Endometrial microvascular endothelial cells (primary cell): ENCODE measurements around the gene CETN2. TPM values are rescaled to one million over a fixed set of nuclear protein-coding genes. Genes with fewer than 3 reads are reported as not detected.

ENCODE experiments used
- total RNA-seq: library from RNA; depleted of rRNA; stranded (reverse); fragments of >200 nt; gene quantifications from one replicate; pipeline ENCODE4 v1.2.3, GENCODE V29; 2015; ENCODE audit errors: inconsistent ontology term

Gene CETN2
- total RNA-seq, 1 donor from 2014 or later, result 23.4 TPM

Other genes starting within 250 kb of the CETN2 start
- gene GABRQ, start 192.9 kb downstream of the CETN2 start, total RNA-seq, result not detected
- gene MAGEA3, start 132.0 kb downstream of the CETN2 start, total RNA-seq, result not detected
- not detected for gene CSAG2, start 121.5 kb downstream of the CETN2 start, total RNA-seq
- not detected for gene MAGEA2B, start 116.1 kb downstream of the CETN2 start, total RNA-seq
- gene CSAG1, start 97.0 kb downstream of the CETN2 start, total RNA-seq, result not detected
- not detected for gene MAGEA12, start 97.0 kb downstream of the CETN2 start, total RNA-seq
- gene MAGEA2, start 76.9 kb downstream of the CETN2 start, total RNA-seq, result not detected
- gene CSAG3, start 71.5 kb downstream of the CETN2 start, total RNA-seq, result not detected
- gene MAGEA6, start 61.1 kb downstream of the CETN2 start, total RNA-seq, result not detected
- 26.7 TPM for gene NSDHL, start 306 bp upstream of the CETN2 start, total RNA-seq
- gene ZNF185, start 67.3 kb upstream of the CETN2 start, total RNA-seq, result 45.0 TPM
- gene PNMA5, start 163.4 kb upstream of the CETN2 start, total RNA-seq, result not detected
- gene PNMA3, start 225.7 kb upstream of the CETN2 start, total RNA-seq, result not detected
- 0.19 TPM for gene PNMA6A, start 241.7 kb upstream of the CETN2 start, total RNA-seq